ENCODE results near the gene LDLRAD3.

DNA sequence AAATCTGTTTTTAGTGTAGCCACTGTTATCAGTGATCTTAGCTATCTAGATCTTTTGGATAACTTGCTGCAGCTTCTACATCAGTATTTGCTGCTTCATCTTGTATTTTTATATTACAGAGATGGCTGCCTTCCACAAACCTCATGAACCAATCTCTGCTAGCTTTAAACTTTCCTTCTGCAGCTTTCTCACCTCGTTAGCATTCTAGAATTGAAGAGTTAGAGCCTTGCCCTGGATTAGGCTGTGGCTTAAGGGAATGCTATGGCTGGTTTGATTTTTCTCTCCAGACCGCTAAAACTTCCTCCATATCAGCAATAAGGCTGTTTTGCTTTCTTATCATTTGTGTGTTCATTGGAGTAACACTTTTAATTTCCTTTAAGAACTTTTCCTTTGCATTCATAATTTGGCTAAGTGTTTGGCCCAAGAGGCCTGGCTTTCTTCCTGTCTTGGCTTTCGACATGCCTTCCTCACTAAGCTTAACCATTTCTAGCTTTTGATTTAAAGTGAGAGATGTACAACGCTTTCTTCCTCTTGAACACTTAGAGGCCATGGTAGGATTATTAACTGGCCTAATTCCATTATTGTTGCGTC is 51.9 kb downstream of the LDLRAD3 start:
- TF ChIP-seq RAD21 (IDR thresholded peaks at IDR 0.05; ENCODE audit: low read depth) (no peak), EP300 (IDR thresholded peaks at IDR 0.05; ENCODE audit: borderline replicate concordance) (no peak), TAF1 (IDR thresholded peaks at IDR 0.05; ENCODE audit: low read depth) (no peak), FOXM1 (IDR thresholded peaks at IDR 0.05; ENCODE audit: borderline replicate concordance, low read depth) (no peak), NFIC (IDR thresholded peaks at IDR 0.05) (no peak), YY1 (IDR thresholded peaks at IDR 0.05; ENCODE audit: low read depth) (no peak), EGR1 (IDR thresholded peaks at IDR 0.05) (no peak), ZBTB7A (IDR thresholded peaks at IDR 0.05; ENCODE audit: low read depth) (no peak), TEAD4 (IDR thresholded peaks at IDR 0.05) (no peak), CEBPB (IDR thresholded peaks at IDR 0.05) (no peak)
- TF ChIP-seq, protein P1, sequence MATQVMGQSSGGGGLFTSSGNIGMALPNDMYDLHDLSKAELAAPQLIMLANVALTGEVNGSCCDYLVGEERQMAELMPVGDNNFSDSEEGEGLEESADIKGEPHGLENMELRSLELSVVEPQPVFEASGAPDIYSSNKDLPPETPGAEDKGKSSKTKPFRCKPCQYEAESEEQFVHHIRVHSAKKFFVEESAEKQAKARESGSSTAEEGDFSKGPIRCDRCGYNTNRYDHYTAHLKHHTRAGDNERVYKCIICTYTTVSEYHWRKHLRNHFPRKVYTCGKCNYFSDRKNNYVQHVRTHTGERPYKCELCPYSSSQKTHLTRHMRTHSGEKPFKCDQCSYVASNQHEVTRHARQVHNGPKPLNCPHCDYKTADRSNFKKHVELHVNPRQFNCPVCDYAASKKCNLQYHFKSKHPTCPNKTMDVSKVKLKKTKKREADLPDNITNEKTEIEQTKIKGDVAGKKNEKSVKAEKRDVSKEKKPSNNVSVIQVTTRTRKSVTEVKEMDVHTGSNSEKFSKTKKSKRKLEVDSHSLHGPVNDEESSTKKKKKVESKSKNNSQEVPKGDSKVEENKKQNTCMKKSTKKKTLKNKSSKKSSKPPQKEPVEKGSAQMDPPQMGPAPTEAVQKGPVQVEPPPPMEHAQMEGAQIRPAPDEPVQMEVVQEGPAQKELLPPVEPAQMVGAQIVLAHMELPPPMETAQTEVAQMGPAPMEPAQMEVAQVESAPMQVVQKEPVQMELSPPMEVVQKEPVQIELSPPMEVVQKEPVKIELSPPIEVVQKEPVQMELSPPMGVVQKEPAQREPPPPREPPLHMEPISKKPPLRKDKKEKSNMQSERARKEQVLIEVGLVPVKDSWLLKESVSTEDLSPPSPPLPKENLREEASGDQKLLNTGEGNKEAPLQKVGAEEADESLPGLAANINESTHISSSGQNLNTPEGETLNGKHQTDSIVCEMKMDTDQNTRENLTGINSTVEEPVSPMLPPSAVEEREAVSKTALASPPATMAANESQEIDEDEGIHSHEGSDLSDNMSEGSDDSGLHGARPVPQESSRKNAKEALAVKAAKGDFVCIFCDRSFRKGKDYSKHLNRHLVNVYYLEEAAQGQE (IDR thresholded peaks at IDR 0.05; ENCODE audit: low read depth): no peak
- TF ChIP-seq, protein P2, sequence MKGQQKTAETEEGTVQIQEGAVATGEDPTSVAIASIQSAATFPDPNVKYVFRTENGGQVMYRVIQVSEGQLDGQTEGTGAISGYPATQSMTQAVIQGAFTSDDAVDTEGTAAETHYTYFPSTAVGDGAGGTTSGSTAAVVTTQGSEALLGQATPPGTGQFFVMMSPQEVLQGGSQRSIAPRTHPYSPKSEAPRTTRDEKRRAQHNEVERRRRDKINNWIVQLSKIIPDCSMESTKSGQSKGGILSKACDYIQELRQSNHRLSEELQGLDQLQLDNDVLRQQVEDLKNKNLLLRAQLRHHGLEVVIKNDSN (IDR thresholded peaks at IDR 0.05): no peak
